ENCODE results near the gene SNAI3. TPM values are rescaled to one million over a fixed set of nuclear protein-coding genes. Genes with fewer than 3 reads are reported as not detected.
A peak's percentile ranks its signal among the peaks of the same experiment; 100 is the strongest.

SNAI3 gene
- total RNA-seq, 1 experiment from 2014 or later: 9.1 TPM

DNA sequence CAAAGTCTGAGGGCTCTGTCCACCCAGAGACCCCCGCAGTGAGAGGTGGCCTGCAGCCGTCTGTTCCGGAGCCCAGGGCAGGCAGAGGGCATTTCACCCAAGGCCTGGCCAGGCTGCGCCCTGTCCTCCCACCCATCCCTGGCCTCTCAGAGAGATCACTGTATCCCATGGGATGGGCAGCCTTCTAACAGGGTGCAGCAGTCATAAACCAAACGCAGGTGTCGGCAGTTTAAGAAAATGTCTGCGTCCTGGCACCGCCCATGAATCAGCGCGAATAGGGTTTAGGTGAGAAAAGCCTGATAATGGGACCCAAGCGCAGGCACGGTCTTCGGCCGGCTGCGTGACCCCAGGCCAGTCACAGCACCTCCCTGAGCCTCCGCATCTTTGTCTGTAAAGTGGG lies 40.9 kb downstream of the SNAI3 start:
- DNase-seq (ENCODE audit: low spot score): peak; percentile 9
- peaks cover 6% of the 10 kb centered on the region for H3K27me3 Mint-ChIP-seq (ENCODE audit: low read depth)
- H3K36me3 Mint-ChIP-seq: peaks cover 3% of the 10 kb centered on the region
- H3K9me3 Mint-ChIP-seq: no peaks in the 10 kb centered on the region
- CTCF ChIA-PET: no interaction called here
- peaks cover 7% of the 10 kb centered on the region for H3K4me1 Mint-ChIP-seq
- ATAC-seq: no peak
- POLR2A ChIA-PET: no interaction called here
- no peak for TF ChIP-seq FOXP1 (CRISPR knock-in tag; IDR thresholded peaks at IDR 0.05; ENCODE audit: borderline replicate concordance)
- TF ChIP-seq MLX (CRISPR knock-in tag; IDR thresholded peaks at IDR 0.05): no peak
- TF ChIP-seq NFYB (CRISPR knock-in tag; conservative IDR thresholded peaks at IDR 0.05; ENCODE audit: low read depth): no peak
- TF ChIP-seq HMGXB4 (CRISPR knock-in tag; IDR thresholded peaks at IDR 0.05): no peak
- no peak for TF ChIP-seq CDX4 (CRISPR knock-in tag; IDR thresholded peaks at IDR 0.05; ENCODE audit: borderline replicate concordance)
- TF ChIP-seq NFE2L1 (CRISPR knock-in tag; IDR thresholded peaks at IDR 0.05): no peak
- no peak for TF ChIP-seq ZNF671 (CRISPR knock-in tag; IDR thresholded peaks at IDR 0.05)
- no peak for TF ChIP-seq ZMAT4 (CRISPR knock-in tag; IDR thresholded peaks at IDR 0.05)
- TF ChIP-seq, protein P1, sequence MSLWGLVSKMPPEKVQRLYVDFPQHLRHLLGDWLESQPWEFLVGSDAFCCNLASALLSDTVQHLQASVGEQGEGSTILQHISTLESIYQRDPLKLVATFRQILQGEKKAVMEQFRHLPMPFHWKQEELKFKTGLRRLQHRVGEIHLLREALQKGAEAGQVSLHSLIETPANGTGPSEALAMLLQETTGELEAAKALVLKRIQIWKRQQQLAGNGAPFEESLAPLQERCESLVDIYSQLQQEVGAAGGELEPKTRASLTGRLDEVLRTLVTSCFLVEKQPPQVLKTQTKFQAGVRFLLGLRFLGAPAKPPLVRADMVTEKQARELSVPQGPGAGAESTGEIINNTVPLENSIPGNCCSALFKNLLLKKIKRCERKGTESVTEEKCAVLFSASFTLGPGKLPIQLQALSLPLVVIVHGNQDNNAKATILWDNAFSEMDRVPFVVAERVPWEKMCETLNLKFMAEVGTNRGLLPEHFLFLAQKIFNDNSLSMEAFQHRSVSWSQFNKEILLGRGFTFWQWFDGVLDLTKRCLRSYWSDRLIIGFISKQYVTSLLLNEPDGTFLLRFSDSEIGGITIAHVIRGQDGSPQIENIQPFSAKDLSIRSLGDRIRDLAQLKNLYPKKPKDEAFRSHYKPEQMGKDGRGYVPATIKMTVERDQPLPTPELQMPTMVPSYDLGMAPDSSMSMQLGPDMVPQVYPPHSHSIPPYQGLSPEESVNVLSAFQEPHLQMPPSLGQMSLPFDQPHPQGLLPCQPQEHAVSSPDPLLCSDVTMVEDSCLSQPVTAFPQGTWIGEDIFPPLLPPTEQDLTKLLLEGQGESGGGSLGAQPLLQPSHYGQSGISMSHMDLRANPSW (CRISPR knock-in tag; conservative IDR thresholded peaks at IDR 0.05; ENCODE audit: low read depth): no peak
- TF ChIP-seq MXD4 (CRISPR knock-in tag; IDR thresholded peaks at IDR 0.05; ENCODE audit: borderline replicate concordance): no peak
- TF ChIP-seq NR1H2 (CRISPR knock-in tag; IDR thresholded peaks at IDR 0.05): no peak
- no peak for TF ChIP-seq CREB1 (CRISPR knock-in tag; IDR thresholded peaks at IDR 0.05)
- TF ChIP-seq OVOL2 (CRISPR knock-in tag; IDR thresholded peaks at IDR 0.05; ENCODE audit: borderline replicate concordance): no peak
- TF ChIP-seq GABPB1 (CRISPR knock-in tag; IDR thresholded peaks at IDR 0.05): no peak
- H3K27ac Mint-ChIP-seq: no peak overlapping the region
- no peak overlapping the region for H3K4me3 Mint-ChIP-seq

GRCh38 chr16:88643644-88643932 lies 42.7 kb downstream of the SNAI3 start:
- no peak for DNase-seq (ENCODE audit: low spot score)
- H3K27ac Mint-ChIP-seq: no peak overlapping the region

More at GRCh38 chr16:88643644-88643932, 42.7 kb downstream of the SNAI3 start:
- peaks cover 13% of the 10 kb centered on the region for H3K27me3 Mint-ChIP-seq (ENCODE audit: low read depth)
- H3K36me3 Mint-ChIP-seq: no peaks in the 10 kb centered on the region
- POLR2A ChIA-PET: no interaction called here
- CTCF ChIA-PET: interaction anchor here (1.3 kb wide), 1 partner anchor 10 kb away, joined by 5 read pairs; no protein-coding TSS in a partner anchor
- H3K4me1 Mint-ChIP-seq: peaks cover 13% of the 10 kb centered on the region
- ATAC-seq: no peak
- no peak overlapping the region for H3K4me3 Mint-ChIP-seq
- H3K9me3 Mint-ChIP-seq: no peaks in the 10 kb centered on the region
- TF ChIP-seq JAZF1 (CRISPR knock-in tag; IDR thresholded peaks at IDR 0.05): no peak
- TF ChIP-seq, protein P2, sequence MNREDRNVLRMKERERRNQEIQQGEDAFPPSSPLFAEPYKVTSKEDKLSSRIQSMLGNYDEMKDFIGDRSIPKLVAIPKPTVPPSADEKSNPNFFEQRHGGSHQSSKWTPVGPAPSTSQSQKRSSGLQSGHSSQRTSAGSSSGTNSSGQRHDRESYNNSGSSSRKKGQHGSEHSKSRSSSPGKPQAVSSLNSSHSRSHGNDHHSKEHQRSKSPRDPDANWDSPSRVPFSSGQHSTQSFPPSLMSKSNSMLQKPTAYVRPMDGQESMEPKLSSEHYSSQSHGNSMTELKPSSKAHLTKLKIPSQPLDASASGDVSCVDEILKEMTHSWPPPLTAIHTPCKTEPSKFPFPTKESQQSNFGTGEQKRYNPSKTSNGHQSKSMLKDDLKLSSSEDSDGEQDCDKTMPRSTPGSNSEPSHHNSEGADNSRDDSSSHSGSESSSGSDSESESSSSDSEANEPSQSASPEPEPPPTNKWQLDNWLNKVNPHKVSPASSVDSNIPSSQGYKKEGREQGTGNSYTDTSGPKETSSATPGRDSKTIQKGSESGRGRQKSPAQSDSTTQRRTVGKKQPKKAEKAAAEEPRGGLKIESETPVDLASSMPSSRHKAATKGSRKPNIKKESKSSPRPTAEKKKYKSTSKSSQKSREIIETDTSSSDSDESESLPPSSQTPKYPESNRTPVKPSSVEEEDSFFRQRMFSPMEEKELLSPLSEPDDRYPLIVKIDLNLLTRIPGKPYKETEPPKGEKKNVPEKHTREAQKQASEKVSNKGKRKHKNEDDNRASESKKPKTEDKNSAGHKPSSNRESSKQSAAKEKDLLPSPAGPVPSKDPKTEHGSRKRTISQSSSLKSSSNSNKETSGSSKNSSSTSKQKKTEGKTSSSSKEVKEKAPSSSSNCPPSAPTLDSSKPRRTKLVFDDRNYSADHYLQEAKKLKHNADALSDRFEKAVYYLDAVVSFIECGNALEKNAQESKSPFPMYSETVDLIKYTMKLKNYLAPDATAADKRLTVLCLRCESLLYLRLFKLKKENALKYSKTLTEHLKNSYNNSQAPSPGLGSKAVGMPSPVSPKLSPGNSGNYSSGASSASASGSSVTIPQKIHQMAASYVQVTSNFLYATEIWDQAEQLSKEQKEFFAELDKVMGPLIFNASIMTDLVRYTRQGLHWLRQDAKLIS (CRISPR knock-in tag; IDR thresholded peaks at IDR 0.05; ENCODE audit: borderline replicate concordance): no peak
- no peak for TF ChIP-seq ZNF317 (CRISPR knock-in tag; IDR thresholded peaks at IDR 0.05; ENCODE audit: borderline replicate concordance, low read depth)
- TF ChIP-seq SMAD3 (CRISPR knock-in tag; IDR thresholded peaks at IDR 0.05; ENCODE audit: borderline replicate concordance): no peak
- no peak for TF ChIP-seq MYBL2 (CRISPR knock-in tag; IDR thresholded peaks at IDR 0.05)
- TF ChIP-seq, protein P3, sequence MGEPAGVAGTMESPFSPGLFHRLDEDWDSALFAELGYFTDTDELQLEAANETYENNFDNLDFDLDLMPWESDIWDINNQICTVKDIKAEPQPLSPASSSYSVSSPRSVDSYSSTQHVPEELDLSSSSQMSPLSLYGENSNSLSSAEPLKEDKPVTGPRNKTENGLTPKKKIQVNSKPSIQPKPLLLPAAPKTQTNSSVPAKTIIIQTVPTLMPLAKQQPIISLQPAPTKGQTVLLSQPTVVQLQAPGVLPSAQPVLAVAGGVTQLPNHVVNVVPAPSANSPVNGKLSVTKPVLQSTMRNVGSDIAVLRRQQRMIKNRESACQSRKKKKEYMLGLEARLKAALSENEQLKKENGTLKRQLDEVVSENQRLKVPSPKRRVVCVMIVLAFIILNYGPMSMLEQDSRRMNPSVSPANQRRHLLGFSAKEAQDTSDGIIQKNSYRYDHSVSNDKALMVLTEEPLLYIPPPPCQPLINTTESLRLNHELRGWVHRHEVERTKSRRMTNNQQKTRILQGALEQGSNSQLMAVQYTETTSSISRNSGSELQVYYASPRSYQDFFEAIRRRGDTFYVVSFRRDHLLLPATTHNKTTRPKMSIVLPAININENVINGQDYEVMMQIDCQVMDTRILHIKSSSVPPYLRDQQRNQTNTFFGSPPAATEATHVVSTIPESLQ (CRISPR knock-in tag; IDR thresholded peaks at IDR 0.05): no peak
